Measurements from ENCODE around the gene SH3BGRL3.
A peak's percentile ranks its signal among the peaks of the same experiment; 100 is the strongest.
"Not testable (repeated sequence)": the region's sequence is repeated elsewhere in the genome, so short reads cannot be mapped to it uniquely, and the experiment has no call there.

SH3BGRL3 gene

GRCh38 chr1:26291939-26292338 lies 12.1 kb downstream of the SH3BGRL3 start:
- no peak for DNase-seq

DNA sequence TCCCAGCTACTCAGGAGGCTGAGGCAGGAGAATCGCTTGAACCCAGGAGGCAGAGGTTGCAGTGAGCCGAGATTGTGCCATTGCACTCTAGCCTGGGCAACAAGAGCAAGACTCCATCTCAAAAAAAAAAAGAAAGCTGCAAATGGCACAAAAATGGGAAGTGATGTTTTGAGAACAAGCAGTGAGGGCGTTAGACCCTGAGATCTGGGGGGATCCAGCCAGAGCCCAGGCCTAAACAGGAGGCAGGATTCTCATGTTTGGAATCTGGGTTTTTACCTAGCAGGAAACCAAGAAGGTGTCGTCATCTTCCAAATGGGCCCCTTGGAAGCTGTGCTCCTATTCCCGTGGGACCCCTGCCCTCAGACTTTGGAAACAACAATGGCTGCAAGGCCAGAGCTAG lies 12.8 kb downstream of the SH3BGRL3 start:
- not testable (repeated sequence) for DNase-seq

DNA sequence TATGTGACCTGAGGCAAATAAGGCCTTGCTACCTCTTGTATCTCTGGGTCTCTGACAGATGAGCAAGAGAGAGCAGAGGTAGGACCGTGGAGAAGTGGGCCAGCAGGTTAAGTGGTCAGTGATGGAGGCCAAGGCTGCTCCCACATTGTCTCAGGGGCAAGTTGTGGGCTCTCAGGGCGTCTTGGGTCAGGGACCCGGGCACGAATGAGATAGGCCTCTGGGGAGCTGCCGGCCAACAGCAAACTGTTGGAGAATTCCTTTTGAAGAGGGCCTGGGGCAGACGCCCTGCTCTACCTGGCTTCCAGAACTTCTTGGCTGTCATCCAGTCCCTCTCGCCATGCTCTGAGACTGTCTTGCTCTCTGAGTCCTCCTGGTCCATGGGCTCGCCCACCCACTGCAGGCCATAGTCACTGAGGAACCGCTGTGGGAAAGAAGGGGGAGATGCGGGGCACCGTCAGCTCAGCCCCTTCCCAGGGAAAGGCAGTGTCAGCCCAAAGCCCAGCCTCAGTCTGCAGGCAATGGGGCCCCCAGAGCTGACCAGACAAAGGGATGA lies 14.1 kb downstream of the SH3BGRL3 start:
- no peak for DNase-seq

DNA sequence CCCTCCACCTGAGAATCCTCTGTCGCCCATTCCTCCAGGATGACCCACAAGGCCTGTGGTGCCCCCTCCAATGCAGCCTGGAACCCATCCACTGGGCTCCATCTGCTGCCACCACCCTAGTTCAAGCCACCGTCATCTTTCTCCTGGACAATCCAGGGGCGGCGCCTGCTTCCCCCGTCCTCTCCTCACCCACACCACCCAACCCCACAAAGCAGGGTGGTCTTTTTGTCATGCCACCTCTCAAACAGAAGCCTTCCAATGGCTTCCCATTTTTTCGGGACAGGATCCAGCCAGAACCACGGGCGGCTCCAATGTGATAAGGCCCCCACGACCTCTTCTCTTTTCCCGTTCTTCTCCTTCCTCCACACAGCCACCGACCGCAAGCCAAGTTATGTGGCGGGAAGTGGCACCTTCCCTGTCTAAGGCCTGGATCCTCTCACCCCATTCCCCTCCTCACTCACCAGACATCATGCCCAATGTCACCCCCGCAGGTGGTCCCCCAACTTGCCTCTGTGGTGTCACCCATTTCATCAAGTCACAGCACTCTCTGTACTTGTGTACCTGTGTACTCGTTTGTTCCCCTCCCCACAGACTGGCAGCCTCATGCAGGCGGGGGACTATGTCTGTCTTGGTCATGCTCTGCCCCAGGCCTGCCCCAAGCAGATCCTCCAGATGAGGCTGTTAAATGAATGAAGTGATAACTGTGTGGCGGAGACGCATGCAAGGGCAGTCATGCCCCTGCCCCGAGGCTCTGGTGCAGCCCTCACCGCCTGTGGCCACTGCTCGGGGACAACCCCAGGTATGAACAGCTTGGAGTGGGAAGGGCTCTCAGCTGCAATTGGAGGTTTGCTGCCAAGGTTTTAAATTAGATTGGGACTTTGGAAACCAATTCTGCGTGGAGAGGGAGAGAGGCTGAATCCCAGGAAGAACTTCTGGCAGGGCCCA lies 15.6 kb downstream of the SH3BGRL3 start:
- no peak for DNase-seq

GRCh38 chr1:26296340-26297056 lies 16.6 kb downstream of the SH3BGRL3 start:
- no peak for DNase-seq

GRCh38 chr1:26297057-26297790 lies 17.3 kb downstream of the SH3BGRL3 start:
- DNase-seq = no peak

- no peak for DNase-seq
These were observed 17.9 kb downstream of the SH3BGRL3 start for GRCh38 chr1:26297791-26298124.

GRCh38 chr1:26300578-26301275 lies 20.8 kb downstream of the SH3BGRL3 start:
- no peak for DNase-seq

DNA sequence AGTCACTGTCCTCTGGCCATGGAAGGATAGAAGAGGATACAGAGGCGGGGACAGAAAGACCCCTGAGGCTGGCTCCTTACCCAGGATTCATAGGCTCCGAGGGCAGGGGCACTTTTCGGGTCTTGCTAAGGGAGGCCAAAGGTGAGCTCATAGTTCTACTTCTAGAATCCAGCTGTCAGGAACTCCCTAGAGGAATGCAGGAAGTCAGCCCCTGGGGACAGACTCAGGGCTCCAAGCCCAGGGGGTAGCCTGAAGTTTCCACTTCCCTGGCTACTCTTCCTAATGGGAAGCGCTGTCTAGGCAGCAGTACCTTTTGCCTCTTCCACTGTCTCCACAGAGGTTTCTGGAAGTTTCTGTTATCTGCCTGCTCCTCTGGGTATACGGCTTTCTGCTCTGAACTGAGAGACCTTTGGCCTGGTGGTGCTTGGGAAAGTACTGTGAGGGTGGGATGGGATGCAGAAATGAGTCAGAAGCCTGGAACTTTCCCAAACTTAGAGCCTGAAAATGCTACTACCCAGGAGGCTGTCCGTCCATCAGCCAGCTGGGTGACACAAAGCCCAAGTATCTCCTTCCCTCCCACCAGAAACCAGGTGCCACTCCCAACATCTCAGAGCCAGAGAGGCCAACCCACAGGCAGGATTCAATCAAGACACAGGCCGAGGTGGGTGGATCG lies 23.0 kb downstream of the SH3BGRL3 start:
- DNase-seq = no peak

DNA sequence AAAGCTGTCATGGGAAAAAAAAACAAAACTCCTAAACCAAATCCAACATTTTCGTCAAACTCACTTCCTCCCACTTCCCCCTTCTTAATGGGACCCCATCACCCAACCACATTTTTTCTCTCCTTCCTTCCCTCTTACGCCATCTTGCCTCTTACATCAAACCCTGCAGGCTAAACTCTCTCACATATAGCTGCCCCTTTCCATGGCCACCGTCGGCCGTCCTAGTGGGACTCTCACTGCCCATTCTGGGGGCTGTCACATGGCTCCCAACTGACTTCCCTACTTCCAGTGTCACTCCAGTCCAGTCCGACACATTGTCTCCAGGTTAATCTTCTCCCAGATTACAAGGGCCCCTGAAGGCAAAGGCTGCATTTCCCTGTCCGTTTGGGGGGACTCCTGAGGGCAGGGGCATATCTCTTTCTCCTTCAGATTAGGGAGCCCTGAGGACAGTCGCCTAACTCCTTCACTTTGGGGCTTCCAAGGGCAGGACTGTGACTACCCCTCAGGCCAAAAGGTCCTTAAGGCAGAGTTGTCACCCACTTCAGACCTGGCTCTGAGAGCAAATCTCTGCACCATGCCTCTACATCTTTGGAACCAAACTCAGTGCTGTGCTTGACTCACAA lies 25.9 kb downstream of the SH3BGRL3 start:
- DNase-seq = no peak

DNA sequence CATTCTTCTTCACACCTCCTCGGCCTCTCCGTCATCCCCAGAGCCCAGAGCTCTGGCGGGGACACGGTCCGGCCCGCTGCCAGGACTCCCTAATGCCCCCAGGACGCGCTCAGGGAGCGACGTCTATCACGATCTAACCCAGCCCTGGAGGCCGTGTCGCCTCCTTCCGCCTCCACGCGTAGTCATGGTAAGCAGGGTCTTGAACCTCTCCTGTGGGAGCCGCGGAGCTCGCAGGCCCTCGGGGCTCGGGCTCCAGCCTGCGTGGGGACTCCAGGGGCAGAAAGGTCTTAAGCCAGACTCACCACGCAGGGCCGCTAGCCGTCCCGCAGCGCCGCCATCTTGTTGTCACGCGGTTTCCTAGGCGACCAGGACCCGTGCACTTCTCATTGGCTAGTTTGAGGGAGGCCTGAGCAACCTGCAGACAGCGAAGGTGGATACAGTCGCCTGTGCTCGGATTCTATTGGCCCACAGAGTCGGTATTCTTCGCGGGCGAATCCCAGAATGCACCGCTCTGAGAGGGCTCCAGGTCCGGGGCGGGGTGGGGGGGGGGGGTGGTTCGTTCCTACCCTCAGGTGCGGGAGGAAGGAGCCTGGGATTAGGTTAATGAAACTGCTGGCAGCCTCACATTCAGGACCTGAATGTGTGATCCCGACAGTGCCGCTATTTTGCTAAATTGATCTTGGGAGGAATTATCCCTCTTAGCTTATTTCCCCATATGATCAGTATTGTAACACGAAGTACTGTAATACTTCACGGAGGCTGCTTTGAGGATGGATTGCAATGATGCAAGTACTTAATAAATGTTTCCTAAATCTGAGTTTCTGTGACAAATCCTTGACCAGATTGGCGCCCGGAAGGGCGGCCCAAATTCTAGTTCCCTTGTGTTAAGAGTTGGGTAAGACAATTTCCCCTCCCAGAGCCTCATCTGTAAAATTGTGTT lies 26.7 kb downstream of the SH3BGRL3 start, which contains the start of gene UBXN11:
Gene UBXN11 (minus strand): TSS at position 347 of the 940 bp plus-strand sequence. CDS start 3,753 bp downstream, outside the sequence.
- DNase-seq = peak; percentile 90

- no peak for DNase-seq
These were observed 27.5 kb downstream of the SH3BGRL3 start for GRCh38 chr1:26307363-26307781.

DNA sequence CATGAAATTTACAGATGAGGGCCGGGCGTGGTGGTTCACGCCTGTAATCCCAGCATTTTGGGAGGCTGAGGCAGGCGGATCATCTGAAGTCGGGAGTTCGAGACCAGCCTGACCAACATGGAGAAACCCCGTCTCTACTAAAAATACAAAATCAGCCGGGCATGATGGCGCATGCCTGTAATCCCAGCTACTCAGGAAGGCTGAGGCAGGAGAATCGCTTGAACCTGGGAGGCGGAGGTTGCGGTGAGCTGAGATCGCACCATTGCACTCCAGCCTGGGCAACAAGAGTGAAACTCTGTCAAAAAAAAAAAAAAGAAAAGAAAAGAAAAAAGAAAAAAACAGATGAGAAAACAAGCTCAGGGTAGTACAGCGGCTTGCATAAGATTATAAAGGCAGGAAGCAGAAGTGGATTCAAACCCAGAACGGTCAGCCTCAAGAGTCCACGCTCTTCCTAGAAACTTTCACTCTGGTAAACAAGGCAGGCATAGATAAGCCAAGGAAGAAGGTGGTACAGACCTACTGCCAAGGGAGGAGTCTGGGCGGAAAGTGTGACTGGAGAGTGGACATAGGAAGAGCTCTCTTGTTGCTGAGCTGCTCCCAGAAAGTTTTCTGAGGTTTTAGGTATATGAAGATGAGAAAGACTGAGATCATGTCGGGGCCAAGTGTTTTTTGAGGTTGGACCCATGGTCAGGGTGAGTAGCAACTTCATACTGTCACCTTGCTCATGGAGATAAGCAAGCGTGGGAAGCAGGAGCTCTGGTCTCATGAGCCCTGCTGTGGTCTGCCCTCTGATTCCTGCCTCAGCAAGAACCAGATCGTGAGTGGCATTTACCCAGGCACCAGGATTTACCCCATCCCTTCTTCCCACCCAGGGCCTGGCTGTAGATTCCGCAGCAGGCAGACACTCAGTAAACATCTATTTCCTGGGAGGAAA lies 28.3 kb downstream of the SH3BGRL3 start:
- not testable (repeated sequence) for DNase-seq

GRCh38 chr1:26314501-26314900 lies 34.6 kb downstream of the SH3BGRL3 start:
- DNase-seq = no peak

DNA sequence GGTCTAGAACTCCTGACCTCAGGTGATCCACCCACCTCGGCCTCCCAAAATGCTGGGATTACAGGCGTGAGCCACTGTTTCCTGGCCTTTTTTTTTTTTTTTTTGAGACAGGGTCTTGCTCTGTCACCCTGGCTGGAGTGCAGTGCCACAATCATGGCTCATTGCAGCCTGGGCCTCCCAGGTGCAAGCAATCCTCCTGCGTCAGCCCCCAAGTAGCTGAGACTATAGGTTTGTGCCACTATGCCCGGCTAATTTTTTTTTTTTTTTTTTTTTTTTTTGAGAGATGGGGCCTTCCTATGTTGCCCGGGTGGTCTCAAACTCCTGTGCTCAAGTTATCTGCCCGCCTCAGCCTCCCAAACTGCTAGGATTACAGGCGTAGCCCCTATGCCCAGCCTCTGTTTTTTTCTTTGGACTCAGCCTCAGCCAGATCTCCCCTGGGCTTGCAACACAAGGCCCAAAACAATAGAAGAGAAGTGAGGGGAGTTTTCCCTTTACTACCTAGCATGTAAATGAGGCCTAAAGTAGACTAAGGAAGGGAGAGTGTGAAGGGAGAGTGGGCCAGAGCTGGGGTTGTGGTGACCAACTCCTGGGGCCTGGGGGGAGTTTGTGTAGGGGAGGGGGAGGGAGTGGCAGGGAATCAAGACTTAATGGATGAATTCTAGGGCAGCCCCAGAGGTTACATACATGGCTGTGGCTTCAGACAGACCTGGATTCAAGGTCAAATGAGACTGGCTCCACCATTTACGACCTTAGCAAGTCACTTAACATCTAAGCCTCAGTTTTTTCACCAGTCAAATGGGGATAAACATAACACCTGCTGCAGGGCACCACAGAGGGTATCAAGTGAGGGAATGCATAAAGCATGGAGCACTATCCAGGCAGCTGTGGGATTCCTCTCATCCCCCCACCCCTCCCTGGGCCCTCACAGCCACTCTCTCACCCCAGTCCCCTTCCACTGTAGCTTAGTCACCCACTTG lies 36.3 kb downstream of the SH3BGRL3 start:
- DNase-seq = no peak

DNA sequence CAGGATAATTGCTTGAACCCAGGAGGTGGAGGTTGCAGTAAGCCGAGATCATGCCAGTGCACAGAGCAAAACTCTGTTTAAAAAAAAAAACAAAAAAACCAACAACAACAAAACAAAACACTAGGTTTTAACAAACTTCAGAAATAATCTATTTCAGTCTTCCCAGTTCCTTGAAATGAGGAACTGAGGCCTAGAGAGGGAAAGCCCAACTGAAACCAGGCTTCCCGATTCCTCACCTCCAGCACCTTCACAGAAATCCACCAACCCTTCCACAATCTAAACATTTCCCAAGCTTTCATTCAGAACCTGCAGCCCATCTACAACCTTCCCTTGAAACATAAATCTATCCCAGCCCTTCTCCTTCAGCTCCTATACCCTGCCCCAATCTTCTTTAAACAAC lies 37.3 kb downstream of the SH3BGRL3 start:
- DNase-seq = no peak

DNA sequence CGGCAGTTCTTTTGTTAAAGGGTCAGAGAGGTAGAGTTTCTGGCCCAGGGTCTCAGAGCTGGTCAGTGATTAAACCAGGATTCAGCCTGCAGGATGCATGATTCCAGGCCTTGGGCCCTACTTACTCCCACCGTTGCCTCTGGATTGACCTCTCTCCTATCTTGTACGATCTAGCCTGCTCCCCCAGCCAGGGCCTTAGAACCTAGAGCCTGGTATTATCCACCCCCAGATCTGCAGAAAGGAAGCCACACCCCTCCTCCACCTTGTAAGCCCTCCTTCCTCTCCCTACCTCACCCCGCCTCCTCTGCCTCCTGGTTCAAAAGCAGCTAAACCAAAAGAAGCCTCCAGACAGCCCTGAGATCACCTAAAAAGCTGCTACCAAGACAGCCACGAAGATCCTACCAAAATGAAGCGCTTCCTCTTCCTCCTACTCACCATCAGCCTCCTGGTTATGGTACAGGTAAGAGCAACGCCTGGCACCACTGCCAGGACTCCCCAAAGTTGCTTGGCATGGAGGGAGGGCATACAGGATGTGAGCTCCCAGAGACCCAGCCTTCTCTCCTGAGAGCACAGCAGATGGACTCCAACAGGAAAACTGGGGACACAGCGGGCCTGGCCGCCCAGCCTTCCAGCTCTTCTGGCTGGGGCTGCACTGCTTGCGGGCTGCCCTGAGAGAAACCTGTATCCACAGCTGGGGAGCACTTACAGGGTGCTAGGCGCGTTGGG lies 37.9 kb downstream of the SH3BGRL3 start, which contains the start of gene CD52:
Gene CD52 (plus strand): TSS at position 347 of the 726 bp plus-strand sequence. CDS start 60 bp downstream, at position 407.
- peak; percentile 79 to 83 for DNase-seq

Data from activated CD4-positive, alpha-beta T cell treated with anti-CD3 and anti-CD28 coated beads for 4 hours (primary cell).